ENCODE results near the gene TNFAIP6. TPM values are rescaled to one million over a fixed set of nuclear protein-coding genes. Genes with fewer than 3 reads are reported as not detected.

The TNFAIP6 gene
- total RNA-seq, 4 donors from 2014 or later: 0.88 to 2.4 (median 1.9) TPM; not detected in 1

DNA sequence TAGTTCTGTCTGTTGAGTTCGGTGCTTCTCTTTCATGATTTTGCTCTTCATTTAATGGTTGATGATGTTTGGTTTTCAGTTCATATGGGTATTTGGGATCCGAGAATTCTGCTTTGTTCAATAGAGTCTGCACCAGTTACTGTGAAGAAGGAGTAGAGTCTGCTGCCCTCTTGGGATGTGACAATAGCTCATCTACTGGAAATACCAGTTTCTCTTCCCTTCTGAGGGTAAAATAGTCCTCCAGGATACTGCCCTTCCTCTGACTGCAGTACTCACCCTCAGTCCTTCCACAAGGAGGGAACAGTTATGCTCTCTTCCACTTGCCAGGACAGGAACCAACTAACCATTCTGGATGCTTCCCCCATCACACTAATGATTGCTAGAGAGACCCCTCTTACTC lies 12.5 kb upstream of the TNFAIP6 start:
- no peak for TF ChIP-seq POLR2A (IDR thresholded peaks at IDR 0.05)
- TF ChIP-seq, protein P1, sequence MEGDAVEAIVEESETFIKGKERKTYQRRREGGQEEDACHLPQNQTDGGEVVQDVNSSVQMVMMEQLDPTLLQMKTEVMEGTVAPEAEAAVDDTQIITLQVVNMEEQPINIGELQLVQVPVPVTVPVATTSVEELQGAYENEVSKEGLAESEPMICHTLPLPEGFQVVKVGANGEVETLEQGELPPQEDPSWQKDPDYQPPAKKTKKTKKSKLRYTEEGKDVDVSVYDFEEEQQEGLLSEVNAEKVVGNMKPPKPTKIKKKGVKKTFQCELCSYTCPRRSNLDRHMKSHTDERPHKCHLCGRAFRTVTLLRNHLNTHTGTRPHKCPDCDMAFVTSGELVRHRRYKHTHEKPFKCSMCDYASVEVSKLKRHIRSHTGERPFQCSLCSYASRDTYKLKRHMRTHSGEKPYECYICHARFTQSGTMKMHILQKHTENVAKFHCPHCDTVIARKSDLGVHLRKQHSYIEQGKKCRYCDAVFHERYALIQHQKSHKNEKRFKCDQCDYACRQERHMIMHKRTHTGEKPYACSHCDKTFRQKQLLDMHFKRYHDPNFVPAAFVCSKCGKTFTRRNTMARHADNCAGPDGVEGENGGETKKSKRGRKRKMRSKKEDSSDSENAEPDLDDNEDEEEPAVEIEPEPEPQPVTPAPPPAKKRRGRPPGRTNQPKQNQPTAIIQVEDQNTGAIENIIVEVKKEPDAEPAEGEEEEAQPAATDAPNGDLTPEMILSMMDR (IDR thresholded peaks at IDR 0.05 in 4 of 5, conservative IDR thresholded peaks at IDR 0.05 in 1 of 5): no peak
- Histone ChIP-seq H3K27me3 (no peaks in the 10 kb centered on the region), H3K4me3 (no peak overlapping the region), H3K36me3 (no peaks in the 10 kb centered on the region), H3K27ac (no peak overlapping the region), H3K4me1 (no peaks in the 10 kb centered on the region), H3K9me3 (no peaks in the 10 kb centered on the region)
- in situ Hi-C loops (cut with MboI; ENCODE audit: low sequenced_read_pairs in 4 of 4): no loop called here
- DNase-seq: no peak
- no peak for ATAC-seq
- intact Hi-C loops (cut with DNase I; ENCODE audit: low total_unique reads): no loop called here

DNA sequence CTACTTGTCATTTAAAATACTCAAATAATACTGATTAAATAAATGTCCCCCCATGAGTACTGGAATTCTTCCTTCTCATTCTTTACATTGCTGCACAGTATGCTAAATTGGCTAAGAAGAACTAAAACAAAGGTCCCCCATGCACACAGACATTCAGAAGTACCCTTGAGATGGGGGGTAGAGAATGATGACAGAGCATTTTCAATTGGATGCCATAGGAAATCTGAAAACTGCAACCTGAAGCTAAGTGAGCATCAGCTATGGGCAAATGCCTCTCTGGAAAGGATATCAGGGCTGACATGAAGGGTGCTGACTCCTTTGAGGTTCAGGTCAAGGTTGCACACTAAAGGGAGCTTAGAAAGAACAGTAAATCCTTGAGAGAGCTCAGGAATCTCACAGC lies 10.1 kb upstream of the TNFAIP6 start:
- Histone ChIP-seq H3K9me3 (no peaks in the 10 kb centered on the region), H3K36me3 (no peaks in the 10 kb centered on the region), H3K27me3 (no peaks in the 10 kb centered on the region), H3K4me3 (no peak overlapping the region), H3K4me1 (no peaks in the 10 kb centered on the region), H3K27ac (no peak overlapping the region)
- no peak for ATAC-seq
- intact Hi-C loops (cut with DNase I; ENCODE audit: low total_unique reads) (no loop called here), in situ Hi-C loops (cut with MboI; ENCODE audit: low sequenced_read_pairs in 4 of 4) (no loop called here)
- DNase-seq: no peak
- TF ChIP-seq, protein P1 (IDR thresholded peaks at IDR 0.05 in 4 of 5, conservative IDR thresholded peaks at IDR 0.05 in 1 of 5): no peak
- TF ChIP-seq POLR2A (IDR thresholded peaks at IDR 0.05): no peak

DNA sequence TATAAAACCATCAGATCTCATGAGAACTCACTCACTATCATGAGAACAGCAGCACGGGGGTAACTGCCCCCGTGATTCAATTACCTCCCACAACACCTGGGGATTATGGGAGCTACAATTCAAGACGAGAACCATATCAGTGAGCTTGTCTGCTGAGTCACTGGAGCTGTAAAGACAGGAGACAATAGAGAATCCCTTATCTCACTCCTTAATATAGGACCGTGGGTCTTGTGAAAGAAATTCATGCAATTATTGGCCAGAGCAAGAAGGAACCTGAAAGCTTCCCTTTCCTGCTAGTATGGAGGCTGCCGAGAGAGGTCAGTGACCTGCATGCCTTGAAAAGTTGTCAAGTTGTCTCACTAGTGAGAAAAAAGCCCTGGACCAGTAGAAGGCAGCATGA lies 9.5 kb upstream of the TNFAIP6 start:
- in situ Hi-C loops (cut with MboI; ENCODE audit: low sequenced_read_pairs in 4 of 4) (no loop called here), intact Hi-C loops (cut with DNase I; ENCODE audit: low total_unique reads) (no loop called here)
- H3K27me3 ChIP-seq: no peaks in the 10 kb centered on the region
- no peak overlapping the region for H3K4me3 ChIP-seq
- no peaks in the 10 kb centered on the region for H3K36me3 ChIP-seq
- no peaks in the 10 kb centered on the region for H3K9me3 ChIP-seq
- TF ChIP-seq, protein P1 (IDR thresholded peaks at IDR 0.05 in 4 of 5, conservative IDR thresholded peaks at IDR 0.05 in 1 of 5): no peak
- TF ChIP-seq POLR2A (IDR thresholded peaks at IDR 0.05): no peak
- no peaks in the 10 kb centered on the region for H3K4me1 ChIP-seq
- DNase-seq (no peak), ATAC-seq (no peak)
- no peak overlapping the region for H3K27ac ChIP-seq

DNA sequence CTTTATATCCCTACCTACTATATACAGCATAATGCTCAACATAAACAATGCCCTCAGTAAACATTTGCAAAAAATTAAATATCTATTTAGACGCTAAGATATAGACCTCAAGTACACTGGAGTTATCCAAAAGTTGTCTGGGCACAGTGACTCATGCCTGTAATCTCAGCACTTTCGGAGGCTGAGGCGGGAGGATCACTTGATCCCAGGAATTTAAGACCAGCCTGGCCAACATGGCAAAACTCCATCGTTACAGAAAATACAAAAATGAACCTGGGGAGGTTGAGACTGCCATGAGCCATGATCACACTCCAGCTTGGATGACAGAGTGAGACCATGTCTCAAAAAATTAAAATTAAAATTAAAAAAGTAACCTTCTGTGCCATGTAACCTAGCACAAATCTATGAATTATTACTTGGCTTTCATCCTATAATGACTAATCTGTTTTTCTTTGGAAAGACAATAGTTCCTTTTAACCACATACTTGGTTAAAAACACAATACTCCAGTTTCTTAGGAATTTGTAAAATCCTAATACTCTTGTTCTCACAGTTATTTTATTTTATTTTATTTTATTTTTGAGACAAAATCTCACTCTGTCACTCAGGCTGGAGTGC lies 6.7 kb upstream of the TNFAIP6 start:
- Histone ChIP-seq H3K4me1 (no peaks in the 10 kb centered on the region), H3K4me3 (no peak overlapping the region), H3K9me3 (no peaks in the 10 kb centered on the region), H3K27ac (no peak overlapping the region), H3K36me3 (no peaks in the 10 kb centered on the region), H3K27me3 (no peaks in the 10 kb centered on the region)
- intact Hi-C loops (cut with DNase I; ENCODE audit: low total_unique reads): no loop called here
- ATAC-seq: no peak
- in situ Hi-C loops (cut with MboI; ENCODE audit: low sequenced_read_pairs in 4 of 4): no loop called here
- TF ChIP-seq, protein P1 (IDR thresholded peaks at IDR 0.05 in 4 of 5, conservative IDR thresholded peaks at IDR 0.05 in 1 of 5): no peak
- no peak for TF ChIP-seq POLR2A (IDR thresholded peaks at IDR 0.05)
- DNase-seq: no peak

DNA sequence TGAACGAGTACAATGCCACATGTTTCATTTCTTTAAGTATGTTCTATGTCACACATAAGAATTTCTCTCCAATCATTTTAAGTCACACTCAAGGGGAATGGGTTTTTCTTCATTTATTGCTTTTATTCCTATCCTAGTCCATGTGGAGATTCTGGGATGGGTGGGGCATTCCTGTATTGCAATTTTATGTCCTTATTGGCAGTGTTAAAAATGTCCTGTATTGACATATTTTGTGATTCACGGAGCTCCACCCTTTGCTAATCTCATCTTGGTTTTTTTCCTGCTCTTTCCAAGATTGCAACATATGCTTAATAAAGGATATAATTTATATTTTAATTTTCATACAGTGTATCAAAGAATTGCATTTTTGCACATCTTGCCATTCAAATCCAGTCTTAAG lies 3.4 kb upstream of the TNFAIP6 start:
- no peaks in the 10 kb centered on the region for H3K9me3 ChIP-seq
- TF ChIP-seq, protein P1 (IDR thresholded peaks at IDR 0.05 in 4 of 5, conservative IDR thresholded peaks at IDR 0.05 in 1 of 5): no peak
- TF ChIP-seq POLR2A (IDR thresholded peaks at IDR 0.05): no peak
- no peaks in the 10 kb centered on the region for H3K4me1 ChIP-seq
- DNase-seq: no peak
- H3K27me3 ChIP-seq: no peaks in the 10 kb centered on the region
- intact Hi-C loops (cut with DNase I; ENCODE audit: low total_unique reads): no loop called here
- no peaks in the 10 kb centered on the region for H3K36me3 ChIP-seq
- H3K4me3 ChIP-seq: no peak overlapping the region
- no peak overlapping the region for H3K27ac ChIP-seq
- ATAC-seq: no peak
- in situ Hi-C loops (cut with MboI; ENCODE audit: low sequenced_read_pairs in 4 of 4): no loop called here
